Left lung (tissue), 10 donors: Measurements from ENCODE around the gene SERBP1. TPM values are rescaled to one million over a fixed set of nuclear protein-coding genes. Genes with fewer than 3 reads are reported as not detected.

Experiments used
- ATAC-seq: fragments of 200-7000 bp; cut with Tn5 transposase; one replicate; pipeline ENCODE4 v1.9.1; 2020; ENCODE audit warnings: moderate library complexity
- DNase-seq, 4 donors: peaks; one replicate each; pipeline ENCODE4 v3.0.0-alpha.2; 2013 to 2020
- H3K27ac ChIP-seq, 2 donors: fragments of 200-600 bp; sonication (generic) in 1 of 2; one replicate each; pipeline versions ENCODE4 v1.5.0 to v1.8.0; 2020 to 2021
- H3K27me3 ChIP-seq, 2 donors: fragments of 200-600 bp; sonication (generic) in 1 of 2; one replicate each; pipeline versions ENCODE4 v1.5.0 to v1.8.0; 2020 to 2021
- H3K36me3 ChIP-seq, 2 donors: fragments of 200-600 bp; sonication (generic) in 1 of 2; one replicate each; pipeline versions ENCODE4 v1.5.0 to v1.8.0; 2020 to 2021
- H3K4me1 ChIP-seq, 2 donors: fragments of 200-600 bp; one replicate each; pipeline ENCODE4 v1.8.0; 2021
- H3K4me3 ChIP-seq, 2 donors: fragments of 200-600 bp; sonication (generic) in 1 of 2; one replicate each; pipeline versions ENCODE4 v1.5.0 to v1.8.0; 2020 to 2021; ENCODE audit warnings: mild to moderate bottlenecking in 1 of 2
- H3K9me3 ChIP-seq, 2 donors: fragments of 200-600 bp; sonication (generic) in 1 of 2; one replicate each; pipeline versions ENCODE4 v1.5.0 to v1.8.0; 2020 to 2021
- CTCF ChIP-seq, 2 donors: fragments of 200-600 bp; sonication (generic) in 1 of 2; IDR thresholded peaks; one replicate each; pipeline versions ENCODE4 v1.5.0 to v1.8.0; 2021; ENCODE audit warnings: antibody characterized with exemption in 2 of 2
- intact Hi-C, 2 donors: fragments of 100-400 bp; cut with DNase I; formaldehyde crosslinking; loops; one replicate each; pipeline versions ENCODE4 v1.11.2 to v1.14.2; 2022
- polyA plus RNA-seq, 6 donors: library from polyadenylated mRNA; unstranded; fragments of 120-200 nt; gene quantifications; one replicate each; pipeline ENCODE4 v1.2.1, GENCODE V29; 2013; ENCODE audit not compliant: insufficient read length in 6 of 6
- total RNA-seq, 2 donors: library from RNA; stranded (reverse); fragmentation: NEBNext Ultra II Directional; extraction: Animal tissue kit (Norgen Biotek cat#: 25700); gene quantifications; one replicate each; pipeline ENCODE4 v1.2.1, GENCODE V29; 2021
- donor health status: DM: no; HTN: yes; CAD: no.
- donor health status: DM: no; HTN: no; CAD: no.

SERBP1 gene
- total and polyA plus RNA-seq, 8 donors = 130 to 346 (median 315) TPM

DNA sequence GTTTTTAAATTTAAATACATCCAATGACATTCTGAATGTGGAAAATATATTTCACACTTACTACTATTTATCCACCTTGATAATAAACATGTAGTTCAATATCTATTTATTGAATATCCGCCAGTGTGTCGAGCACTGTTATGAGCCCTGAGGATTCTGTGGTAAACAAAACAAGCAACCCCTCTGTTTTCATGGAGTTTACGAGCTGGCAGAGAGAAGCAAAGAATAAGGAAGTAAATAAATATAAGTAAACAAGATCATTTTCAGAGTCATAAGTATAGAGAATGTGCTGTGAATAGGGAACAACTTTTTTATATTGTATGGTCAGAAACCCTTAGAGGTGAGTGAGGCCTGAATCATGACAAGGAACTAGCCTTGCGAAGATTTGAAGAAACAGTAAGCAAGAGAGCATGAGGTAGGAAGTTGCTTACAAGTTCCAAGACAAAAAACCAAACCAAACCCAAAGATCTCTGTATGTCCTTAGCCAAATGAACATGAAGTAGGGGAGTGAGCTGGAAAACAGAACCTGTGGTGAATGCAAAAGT, 6.4 kb upstream of the SERBP1 start:
- no peaks in the 10 kb centered on the region for H3K36me3 ChIP-seq
- H3K4me3 ChIP-seq = no peak overlapping the region
- DNase-seq (no peak), ATAC-seq (no peak)
- no peaks in the 10 kb centered on the region for H3K9me3 ChIP-seq
- intact Hi-C loops = no loop called here
- H3K27me3 ChIP-seq = no peaks in the 10 kb centered on the region
- no peak for TF ChIP-seq CTCF (IDR thresholded peaks at IDR 0.05)
- H3K27ac ChIP-seq = no peak overlapping the region
- peaks cover 7 to 13% of the 10 kb centered on the region in 2 donors for H3K4me1 ChIP-seq

DNA sequence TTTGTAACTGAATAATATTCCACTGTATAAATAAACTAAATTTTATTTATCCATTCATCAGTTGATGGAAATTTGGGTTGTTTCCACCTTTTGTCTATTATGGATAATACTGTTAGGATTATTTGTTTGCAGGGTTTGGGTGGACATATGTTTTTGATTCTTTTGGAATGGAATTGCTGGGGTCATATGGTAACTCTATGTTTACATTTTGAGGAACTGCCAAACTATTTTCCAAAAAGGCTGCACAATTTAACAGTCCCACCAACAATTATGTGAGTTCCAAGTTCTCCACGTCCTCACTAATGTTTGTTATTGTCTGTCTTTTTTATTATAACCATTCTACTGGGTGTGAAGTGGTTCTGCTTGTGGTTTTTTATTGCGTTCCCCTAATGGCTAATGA, 4.3 kb upstream of the SERBP1 start:
- H3K4me3 ChIP-seq = no peak overlapping the region
- DNase-seq (no peak), ATAC-seq (no peak)
- H3K4me1 ChIP-seq = peaks cover 0 to 8% of the 10 kb centered on the region in 2 donors
- no peak for TF ChIP-seq CTCF (IDR thresholded peaks at IDR 0.05)
- H3K9me3 ChIP-seq = no peaks in the 10 kb centered on the region
- H3K36me3 ChIP-seq = no peaks in the 10 kb centered on the region
- no peaks in the 10 kb centered on the region for H3K27me3 ChIP-seq
- intact Hi-C loops = no loop called here
- no peak overlapping the region for H3K27ac ChIP-seq

DNA sequence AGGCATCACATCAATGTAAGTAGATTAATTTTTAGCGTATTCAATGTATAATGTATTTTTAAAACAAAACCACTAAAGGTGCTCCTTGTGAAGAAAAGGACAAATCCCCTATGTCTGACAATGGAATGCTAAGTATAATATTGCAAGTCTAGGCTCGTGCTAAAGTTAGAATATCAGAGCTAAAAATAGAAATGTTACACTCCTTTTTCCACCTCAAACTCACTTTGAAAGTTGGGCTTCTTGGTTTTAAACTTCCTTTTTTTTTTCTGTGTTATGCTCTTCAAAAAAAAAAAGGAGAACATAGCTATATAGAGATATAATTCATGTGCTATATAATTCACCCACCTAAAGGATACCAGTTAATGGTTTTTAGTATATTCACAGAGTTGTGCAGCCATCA, 3.6 kb upstream of the SERBP1 start:
- no peak for DNase-seq
- peaks cover 0 to 11% of the 10 kb centered on the region in 2 donors for H3K4me1 ChIP-seq
- no peak overlapping the region for H3K4me3 ChIP-seq
- no peaks in the 10 kb centered on the region for H3K9me3 ChIP-seq
- TF ChIP-seq CTCF (IDR thresholded peaks at IDR 0.05) = no peak
- no peak overlapping the region for H3K27ac ChIP-seq
- no peaks in the 10 kb centered on the region for H3K27me3 ChIP-seq
- intact Hi-C loops = no loop called here
- ATAC-seq = no peak
- no peaks in the 10 kb centered on the region for H3K36me3 ChIP-seq

- Histone ChIP-seq H3K9me3 (no peaks in the 10 kb centered on the region), H3K36me3 (no peaks in the 10 kb centered on the region), H3K4me1 (peaks cover 0 to 19% of the 10 kb centered on the region in 2 donors), H3K27ac (no peak overlapping the region), H3K4me3 (no peak overlapping the region), H3K27me3 (no peaks in the 10 kb centered on the region)
- intact Hi-C loops = no loop called here
- DNase-seq = no peak
- TF ChIP-seq CTCF (IDR thresholded peaks at IDR 0.05) = no peak
- ATAC-seq = no peak
These were observed 2.5 kb upstream of the SERBP1 start for GRCh38 chr1:67432745-67433144.

DNA sequence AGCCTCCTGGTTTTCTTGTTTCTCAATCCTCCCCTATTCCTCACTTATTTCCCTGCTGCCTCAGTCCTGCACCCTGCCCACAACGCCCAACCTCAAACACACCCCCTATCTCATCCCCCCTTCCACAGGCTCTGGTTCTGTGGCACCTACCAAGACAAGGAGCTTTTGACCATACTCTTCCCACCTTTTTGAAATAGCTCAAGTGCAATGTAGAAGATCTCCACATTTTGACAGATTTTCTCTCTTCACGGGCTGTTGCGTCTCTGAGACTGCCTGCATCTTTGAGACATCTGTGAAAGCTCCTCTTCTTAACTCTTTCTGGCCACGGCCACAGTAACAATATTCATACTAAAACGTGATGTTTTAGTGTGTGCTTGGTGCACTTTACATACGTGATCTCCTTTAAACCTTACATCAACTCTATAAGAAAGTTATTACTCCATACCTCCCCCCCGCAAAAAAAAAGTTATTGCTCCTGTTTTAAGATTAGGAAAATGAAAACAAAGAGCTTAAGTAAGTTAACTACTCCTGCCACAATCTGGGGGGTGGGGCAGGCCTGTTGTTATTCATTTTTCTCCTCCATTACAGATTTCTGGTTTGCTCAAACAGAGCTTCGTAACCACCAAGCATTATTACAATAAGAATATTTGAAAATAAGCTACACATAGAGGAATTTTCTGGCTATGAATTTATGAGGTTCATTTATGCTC, 1.8 kb upstream of the SERBP1 start:
- H3K9me3 ChIP-seq = no peaks in the 10 kb centered on the region
- peak overlapping the region in 1 of 2 donors; percentile 89 for H3K4me3 ChIP-seq
- H3K4me1 ChIP-seq = peaks cover 6 to 26% of the 10 kb centered on the region in 2 donors
- no peaks in the 10 kb centered on the region for H3K36me3 ChIP-seq
- no peak for TF ChIP-seq CTCF (IDR thresholded peaks at IDR 0.05)
- intact Hi-C loops = no loop called here
- ATAC-seq (no peak), DNase-seq (no peak)
- no peaks in the 10 kb centered on the region for H3K27me3 ChIP-seq
- no peak overlapping the region for H3K27ac ChIP-seq
